ENCODE data around the gene ADAMTS12. TPM values are rescaled to one million over a fixed set of nuclear protein-coding genes. Genes with fewer than 3 reads are reported as not detected.

The ADAMTS12 gene
- total RNA-seq, 1 experiment from 2014 or later, result 0.15 TPM

DNA sequence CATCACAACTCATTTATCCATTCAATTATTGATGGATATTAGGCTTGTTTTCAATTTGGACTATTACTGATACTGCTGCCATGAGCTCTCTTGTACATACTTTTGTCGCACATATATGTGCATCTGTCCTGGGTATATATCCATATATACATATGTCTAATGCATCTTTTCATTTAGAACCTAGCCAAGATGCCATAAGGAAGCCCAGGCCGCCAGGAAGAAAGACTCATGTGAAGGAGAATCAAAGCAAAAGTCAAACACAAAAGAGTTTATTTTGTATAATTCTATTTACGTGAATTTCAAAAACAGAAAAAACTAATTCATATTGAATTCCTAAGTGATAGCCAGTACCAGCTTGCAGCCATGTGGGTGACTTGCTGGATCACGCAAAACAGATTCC, 79.0 kb downstream of the ADAMTS12 start:
- Histone ChIP-seq H3K36me3 (ENCODE audit: control insufficient read depth, insufficient read depth, low read length) (no peaks in the 10 kb centered on the region), H3K4me3 (ENCODE audit: low read depth in 2 of 2, low read length in 2 of 2) (no peak overlapping the region), H3K27ac (ENCODE audit: low read length) (no peak overlapping the region), H3K27me3 (ENCODE audit: control insufficient read depth, insufficient read depth, low read length) (no peaks in the 10 kb centered on the region; the same call in 1 of the 2 replicates), H3K4me1 (ENCODE audit: control insufficient read depth, insufficient read depth, low read length) (no peaks in the 10 kb centered on the region), H3K9me3 (ENCODE audit: control insufficient read depth, insufficient read depth, low read depth, low read length) (no peaks in the 10 kb centered on the region)
- ChIA-PET POLR2A (no interaction called here), CTCF (no interaction called here)
- no TSS peak for BruUV-seq (replicated peaks)
- no peak for ATAC-seq
- intact Hi-C loops (cut with micrococcal nuclease; ENCODE audit: unreplicated experiment) (no loop called here), in situ Hi-C loops (cut with HindIII; ENCODE audit: low pct_unique_long_range_greater_than_20kb, low sequenced_read_pairs) (no loop called here)
- DNase-seq (ENCODE audit: low read depth, low spot score), result no peak
- TF ChIP-seq SIN3A (IDR thresholded peaks at IDR 0.05; ENCODE audit: borderline replicate concordance, insufficient read depth, low read depth, low read length) (no peak), REST (IDR thresholded peaks at IDR 0.05; ENCODE audit: insufficient read depth in 1 of 2, low read depth in 2 of 2, low read length in 1 of 2) (no peak), POLR2AphosphoS5 (IDR thresholded peaks at IDR 0.05; ENCODE audit: low read depth, low read length) (no peak), TCF7L2 (IDR thresholded peaks at IDR 0.05; ENCODE audit: low read depth, low read length) (no peak)

- intact Hi-C loops (cut with micrococcal nuclease; ENCODE audit: unreplicated experiment), result no loop called here
- CTCF ChIA-PET, result no interaction called here
- BruUV-seq (replicated peaks), result no TSS peak
- TF ChIP-seq TCF7L2 (IDR thresholded peaks at IDR 0.05; ENCODE audit: low read depth, low read length), result no peak
- TF ChIP-seq, protein P1, sequence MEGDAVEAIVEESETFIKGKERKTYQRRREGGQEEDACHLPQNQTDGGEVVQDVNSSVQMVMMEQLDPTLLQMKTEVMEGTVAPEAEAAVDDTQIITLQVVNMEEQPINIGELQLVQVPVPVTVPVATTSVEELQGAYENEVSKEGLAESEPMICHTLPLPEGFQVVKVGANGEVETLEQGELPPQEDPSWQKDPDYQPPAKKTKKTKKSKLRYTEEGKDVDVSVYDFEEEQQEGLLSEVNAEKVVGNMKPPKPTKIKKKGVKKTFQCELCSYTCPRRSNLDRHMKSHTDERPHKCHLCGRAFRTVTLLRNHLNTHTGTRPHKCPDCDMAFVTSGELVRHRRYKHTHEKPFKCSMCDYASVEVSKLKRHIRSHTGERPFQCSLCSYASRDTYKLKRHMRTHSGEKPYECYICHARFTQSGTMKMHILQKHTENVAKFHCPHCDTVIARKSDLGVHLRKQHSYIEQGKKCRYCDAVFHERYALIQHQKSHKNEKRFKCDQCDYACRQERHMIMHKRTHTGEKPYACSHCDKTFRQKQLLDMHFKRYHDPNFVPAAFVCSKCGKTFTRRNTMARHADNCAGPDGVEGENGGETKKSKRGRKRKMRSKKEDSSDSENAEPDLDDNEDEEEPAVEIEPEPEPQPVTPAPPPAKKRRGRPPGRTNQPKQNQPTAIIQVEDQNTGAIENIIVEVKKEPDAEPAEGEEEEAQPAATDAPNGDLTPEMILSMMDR (IDR thresholded peaks at IDR 0.05), result no peak
- TF ChIP-seq SIN3A (IDR thresholded peaks at IDR 0.05; ENCODE audit: borderline replicate concordance, insufficient read depth, low read depth, low read length), result no peak
- TF ChIP-seq POLR2AphosphoS5 (IDR thresholded peaks at IDR 0.05; ENCODE audit: low read depth, low read length), result no peak
- no peak for TF ChIP-seq REST (IDR thresholded peaks at IDR 0.05; ENCODE audit: insufficient read depth in 1 of 2, low read depth in 2 of 2, low read length in 1 of 2)
- H3K4me1 ChIP-seq (ENCODE audit: control insufficient read depth, insufficient read depth, low read length), result no peaks in the 10 kb centered on the region
- DNase-seq (ENCODE audit: low read depth, low spot score), result no peak
- POLR2A ChIA-PET, result no interaction called here
- no peaks in the 10 kb centered on the region for H3K36me3 ChIP-seq (ENCODE audit: control insufficient read depth, insufficient read depth, low read length)
- no peak overlapping the region for H3K27ac ChIP-seq (ENCODE audit: low read length)
- in situ Hi-C loops (cut with HindIII; ENCODE audit: low pct_unique_long_range_greater_than_20kb, low sequenced_read_pairs), result no loop called here
- H3K4me3 ChIP-seq (ENCODE audit: low read depth in 2 of 2, low read length in 2 of 2), result no peak overlapping the region
- ATAC-seq, result no peak
- H3K27me3 ChIP-seq (ENCODE audit: control insufficient read depth, insufficient read depth, low read length), result no peaks in the 10 kb centered on the region
- H3K9me3 ChIP-seq (ENCODE audit: control insufficient read depth, insufficient read depth, low read depth, low read length), result no peaks in the 10 kb centered on the region
Observed at GRCh38 chr5:33810491-33811120, 81.2 kb downstream of the ADAMTS12 start.
